Measurements from ENCODE around the gene BARX1.

DNA sequence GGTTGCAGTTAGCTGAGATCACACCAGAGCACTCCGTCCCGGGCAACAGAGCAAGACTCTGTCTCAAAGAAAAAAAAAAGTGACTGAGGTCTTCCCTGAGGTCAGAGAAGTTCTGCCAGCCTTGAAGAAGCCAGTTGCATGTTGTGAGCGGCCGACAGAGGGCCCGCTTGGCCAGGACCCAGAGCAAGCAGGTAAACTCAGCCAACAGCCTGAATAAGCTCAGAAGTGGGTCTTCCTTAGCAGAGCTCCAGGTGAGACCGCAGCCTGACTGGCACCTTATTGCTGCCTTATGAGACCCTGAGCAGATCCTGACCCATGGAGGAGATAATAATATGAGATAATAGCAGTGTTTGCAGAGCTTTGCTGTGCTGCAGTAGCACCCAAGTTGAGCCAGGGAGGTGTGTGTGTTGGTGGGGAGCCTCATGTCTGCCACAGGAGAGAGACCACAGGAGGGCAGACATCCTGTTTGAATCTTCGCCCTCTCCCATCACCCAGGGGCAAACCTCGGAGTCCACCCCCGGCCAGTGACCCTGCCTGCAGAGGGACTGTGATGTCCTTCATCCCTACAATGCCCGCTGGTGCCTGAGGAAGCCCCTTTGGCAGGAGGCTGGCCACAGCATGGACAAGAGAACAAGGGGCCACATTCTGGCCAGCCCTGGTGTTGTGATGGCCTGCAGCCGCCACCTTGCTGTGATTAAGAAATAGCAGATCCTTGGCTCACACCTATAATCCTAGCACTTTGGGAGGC, 10.8 kb upstream of the BARX1 start:
- TF ChIP-seq, protein P1, sequence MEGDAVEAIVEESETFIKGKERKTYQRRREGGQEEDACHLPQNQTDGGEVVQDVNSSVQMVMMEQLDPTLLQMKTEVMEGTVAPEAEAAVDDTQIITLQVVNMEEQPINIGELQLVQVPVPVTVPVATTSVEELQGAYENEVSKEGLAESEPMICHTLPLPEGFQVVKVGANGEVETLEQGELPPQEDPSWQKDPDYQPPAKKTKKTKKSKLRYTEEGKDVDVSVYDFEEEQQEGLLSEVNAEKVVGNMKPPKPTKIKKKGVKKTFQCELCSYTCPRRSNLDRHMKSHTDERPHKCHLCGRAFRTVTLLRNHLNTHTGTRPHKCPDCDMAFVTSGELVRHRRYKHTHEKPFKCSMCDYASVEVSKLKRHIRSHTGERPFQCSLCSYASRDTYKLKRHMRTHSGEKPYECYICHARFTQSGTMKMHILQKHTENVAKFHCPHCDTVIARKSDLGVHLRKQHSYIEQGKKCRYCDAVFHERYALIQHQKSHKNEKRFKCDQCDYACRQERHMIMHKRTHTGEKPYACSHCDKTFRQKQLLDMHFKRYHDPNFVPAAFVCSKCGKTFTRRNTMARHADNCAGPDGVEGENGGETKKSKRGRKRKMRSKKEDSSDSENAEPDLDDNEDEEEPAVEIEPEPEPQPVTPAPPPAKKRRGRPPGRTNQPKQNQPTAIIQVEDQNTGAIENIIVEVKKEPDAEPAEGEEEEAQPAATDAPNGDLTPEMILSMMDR (IDR thresholded peaks at IDR 0.05), result no peak
- TF ChIP-seq POLR2A (IDR thresholded peaks at IDR 0.05), result no peak
- TF ChIP-seq POLR2AphosphoS5 (IDR thresholded peaks at IDR 0.05; ENCODE audit: insufficient read depth in 1 of 2, low read depth in 1 of 2), result no peak

Data from vagina (tissue), 2 donors.